K562 (cell line): Measurements from ENCODE around the gene INPP4B. TPM values are rescaled to one million over a fixed set of nuclear protein-coding genes. Genes with fewer than 3 reads are reported as not detected.

Experiments
- ATAC-seq: fragments of 200-7000 bp; cut with Tn5 transposase; 3 replicates; pipeline ENCODE4 v1.9.1; 2020; ENCODE audit warnings: moderate library complexity
- BruUV-seq: library from RNA; stranded (reverse); fragments of 400-500 nt; replicated peaks from 2 replicates; lab custom pipeline; 2021; lab: Mats Ljungman, UMichigan
- CTCF ChIA-PET: fragments of 300-600 bp; formaldehyde crosslinking; extraction: SDS; loops from one replicate; lab custom pipeline; 2021; ENCODE audit warnings: low intra/inter-chr PET ratio; lab: Yijun Ruan, JAX
- POLR2A ChIA-PET: fragments of 300-600, 350-650 bp; sonication (Branson Sonifier 250); formaldehyde crosslinking; extraction: SDS; loops from one replicate; lab custom pipeline; 2021; ENCODE audit warnings: antibody characterized with exemption, inconsistent platforms; lab: Yijun Ruan, JAX
- DNase-seq, 4 experiments: peaks; one replicate each; pipeline versions ENCODE4 v3.0.0 to v3.0.0-alpha.2; 2011 to 2018; ENCODE audit warnings: low spot score in 3 of 4, mixed read lengths in 3 of 4; ENCODE audit errors: extremely low read depth in 1 of 4
- FAIRE-seq: peaks from 2 replicates; lab custom pipeline; 2011; peaks lifted over from hg19 to GRCh38; lab: Jason Lieb, UNC
- H2AFZ ChIP-seq: 2 replicates; pipeline ENCODE4 v1.6.0; 2011; ENCODE audit warnings: low read depth, low read length, control low read depth, inconsistent platforms
- H3K27ac ChIP-seq: fragments of 200-600 bp; 3 replicates; pipeline ENCODE4 v1.8.0; 2011; ENCODE audit warnings: low read depth, mild to moderate bottlenecking, control low read depth, inconsistent platforms, low read length, moderate library complexity, mixed read lengths; ENCODE audit errors: extremely low read depth
- H3K27me3 ChIP-seq, 2 experiments: fragments of 300-600 bp in 1 of 2; 2 replicates in 1 of 2; 3 replicates in 1 of 2; pipeline versions ENCODE4 v1.6.0 to v1.8.0; 2011; ENCODE audit warnings: inconsistent platforms in 2 of 2, low read length in 2 of 2, mild to moderate bottlenecking in 1 of 2, mixed read lengths in 1 of 2, moderate library complexity in 1 of 2; ENCODE audit not compliant: control insufficient read depth in 2 of 2, insufficient read depth in 2 of 2
- H3K36me3 ChIP-seq: fragments of 300-600 bp; 3 replicates; pipeline ENCODE4 v1.8.0; 2011; ENCODE audit warnings: mild to moderate bottlenecking, low read length, inconsistent platforms; ENCODE audit not compliant: control insufficient read depth, insufficient read depth
- H3K4me1 ChIP-seq, 2 experiments: fragments of 200-600 bp in 1 of 2; replicated peaks in 1 of 2; 2 replicates in 1 of 2; 3 replicates in 1 of 2; pipeline versions ENCODE4 v1.5.1 to v1.8.0; 2011; ENCODE audit warnings: inconsistent platforms in 2 of 2, low read length in 2 of 2, mild to moderate bottlenecking in 1 of 2, mixed read lengths in 1 of 2, moderate library complexity in 1 of 2; ENCODE audit not compliant: control insufficient read depth in 2 of 2, insufficient read depth in 2 of 2
- H3K4me2 ChIP-seq: 2 replicates; pipeline ENCODE4 v1.6.1; 2011; ENCODE audit warnings: low read length, control low read depth, inconsistent platforms, mixed read lengths; ENCODE audit not compliant: insufficient read depth
- H3K4me3 ChIP-seq: fragments of 200-600 bp; sonication (generic), shearing (Covaris generic); 2 replicates; pipeline ENCODE4 v1.5.1; 2016; ENCODE audit warnings: control low read depth, inconsistent platforms
- H3K79me2 ChIP-seq: fragments of 200-600 bp; 3 replicates; pipeline ENCODE4 v1.8.0; 2011; ENCODE audit warnings: low read length, inconsistent platforms; ENCODE audit not compliant: control insufficient read depth, insufficient read depth
- H3K9ac ChIP-seq, 2 experiments: 2 replicates each; pipeline versions ENCODE4 v1.6.0 to v1.6.1; 2011; ENCODE audit warnings: low read depth in 2 of 2, low read length in 2 of 2, control low read depth in 1 of 2, inconsistent platforms in 1 of 2, mild to moderate bottlenecking in 1 of 2, mixed read lengths in 1 of 2; ENCODE audit not compliant: insufficient read depth in 1 of 2
- H3K9me1 ChIP-seq: one replicate; pipeline ENCODE4 v1.6.0; 2011; ENCODE audit warnings: inconsistent platforms, mild to moderate bottlenecking, low read length, moderate library complexity; ENCODE audit not compliant: control insufficient read depth, insufficient read depth
- H3K9me3 ChIP-seq: replicated peaks from 2 replicates; pipeline ENCODE4 v1.5.1; 2011; ENCODE audit warnings: low read depth, low read length, inconsistent platforms; ENCODE audit not compliant: control insufficient read depth, insufficient read depth
- H4K20me1 ChIP-seq: replicated peaks from 2 replicates; pipeline ENCODE4 v1.6.1; 2011; ENCODE audit warnings: low read length, inconsistent platforms, mixed read lengths; ENCODE audit not compliant: control insufficient read depth, insufficient read depth
- ARID1B ChIP-seq: fragments of 450-650 bp; IDR thresholded peaks from 2 replicates; pipeline ENCODE4 v1.6.1; 2016; ENCODE audit warnings: antibody characterized with exemption, mild to moderate bottlenecking, inconsistent platforms
- CBX8 ChIP-seq: fragments of 200-600 bp; sonication (generic); IDR thresholded peaks from 2 replicates; pipeline ENCODE4 v1.6.1; 2012; ENCODE audit warnings: borderline replicate concordance, mixed run types, low read depth, mild to moderate bottlenecking, moderate library complexity, mixed read lengths, low read length, control low read depth, inconsistent platforms; ENCODE audit not compliant: poor library complexity, severe bottlenecking; ENCODE audit errors: extremely low read depth
- MCM7 ChIP-seq, 2 experiments: fragments of 450-650 bp; IDR thresholded peaks; 2 replicates each; pipeline ENCODE4 v1.6.1; 2016 to 2018
- MYBL2 ChIP-seq, 2 experiments: fragments of 450-650 bp in 1 of 2; sonication (generic) in 1 of 2; formaldehyde crosslinking in 1 of 2; IDR thresholded peaks; 2 replicates each; pipeline versions ENCODE4 v1.6.1 to v1.8.1; 2017 to 2022; ENCODE audit warnings: borderline replicate concordance in 1 of 2, inconsistent platforms in 1 of 2, low read depth in 1 of 2, mild to moderate bottlenecking in 1 of 2, missing genetic modification reagents in 1 of 2, moderate library complexity in 1 of 2
- NR2C2 ChIP-seq, 2 experiments: fragments of 200-800 bp in 1 of 2; sonication (Bioruptor generic) in 1 of 2; sonication (generic) in 1 of 2; formaldehyde crosslinking in 1 of 2; IDR thresholded peaks; 2 replicates each; pipeline versions ENCODE4 v1.6.1 to v1.8.0; 2016 to 2022; ENCODE audit warnings: mild to moderate bottlenecking in 1 of 2, missing compliant biosample characterization in 1 of 2, missing genetic modification characterization in 1 of 2, missing genetic modification reagents in 1 of 2
- PHTF2 ChIP-seq: fragments of 250-450 bp; sonication (Bioruptor Pico); IDR thresholded peaks from 2 replicates; pipeline ENCODE4 v1.5.0; 2021; ENCODE audit warnings: mild to moderate bottlenecking
- POLR2AphosphoS2 ChIP-seq: IDR thresholded peaks from 2 replicates; pipeline ENCODE4 v1.6.1; 2012; ENCODE audit warnings: low read length, improper control_type of control experiment
- SPI1 ChIP-seq: IDR thresholded peaks from 2 replicates; pipeline ENCODE4 v1.6.1; 2011; ENCODE audit warnings: low read depth, low read length, control low read depth, borderline replicate concordance
- TFE3 ChIP-seq: fragments of 450-650 bp; formaldehyde crosslinking; IDR thresholded peaks from 2 replicates; pipeline ENCODE4 v1.4.0; 2020; ENCODE audit warnings: mild to moderate bottlenecking, mixed read lengths
- ZNF175 ChIP-seq: fragments of 200-800 bp; sonication (Bioruptor generic); IDR thresholded peaks from 2 replicates; pipeline ENCODE4 v1.6.1; 2016; ENCODE audit warnings: low read depth, mild to moderate bottlenecking, missing genetic modification characterization, missing compliant biosample characterization
- ZNF3 ChIP-seq: fragments of 250-450 bp; sonication (Bioruptor Pico); IDR thresholded peaks from 2 replicates; pipeline ENCODE4 v1.5.0; 2021; ENCODE audit warnings: mild to moderate bottlenecking, moderate library complexity
- ZNF41 ChIP-seq: fragments of 250-450 bp; sonication (Bioruptor Pico); conservative IDR thresholded peaks from 2 replicates; pipeline ENCODE4 v1.4.0; 2020; ENCODE audit warnings: mild to moderate bottlenecking
- WGBS: fragments of 100-300 bp; shearing (Covaris generic); methylation state at CpG from one replicate; pipeline ENCODE4 v1.1.6; 2016; ENCODE audit warnings: low coverage, mixed read lengths; ENCODE audit not compliant: insufficient coverage; ENCODE audit errors: missing lambda C conversion rate; 5-methylcytosine and 5-hydroxymethylcytosine counted together
- in situ Hi-C: fragments of 300-500 bp; cut with MboI; formaldehyde crosslinking; loops from 4 replicates; pipeline ENCODE4 v1.15.0; 2018; ENCODE audit warnings: inconsistent platforms, mixed read lengths
- intact Hi-C: fragments of 100-400 bp; cut with micrococcal nuclease; formaldehyde crosslinking; loops from 2 replicates; pipeline ENCODE4 v1.14.2; 2022
- polyA plus RNA-seq, 8 experiments: library from polyadenylated mRNA; depleted of rRNA in 4 of 8; stranded (reverse) in 5 of 8; unstranded in 3 of 8; fragments of >200 nt; fragmentation: Nextera tagmentation in 2 of 8; fragmentation: Illumina TruSeq in 1 of 8; extraction: Ambion mirVana in 2 of 8; extraction: Trizol in 1 of 8; gene quantifications; 2 replicates each; pipeline versions ENCODE4 v1.2.1 to v1.2.3, GENCODE V29; 2011 to 2014; ENCODE audit warnings: inconsistent platforms in 1 of 8, missing spikeins in 1 of 8
- total RNA-seq, 7 experiments: library from RNA; depleted of rRNA in 6 of 7; stranded (reverse); fragments of >200 nt in 6 of 7; fragmentation: Illumina TruSeq in 2 of 7; extraction: Trizol in 2 of 7; gene quantifications; 2 replicates each; pipeline versions ENCODE4 v1.2.1 to v1.2.3, GENCODE V29; 2011 to 2021; ENCODE audit warnings: low replicate concordance in 1 of 7
- TF ChIP-seq, protein P1 (sequence below): sonication (generic); formaldehyde crosslinking; IDR thresholded peaks from 2 replicates; pipeline ENCODE4 v1.8.0; 2022; ENCODE audit warnings: missing genetic modification reagents, mild to moderate bottlenecking, moderate library complexity, borderline replicate concordance
- TF ChIP-seq, protein P2 (sequence below): fragments of 250-450 bp; sonication (Bioruptor Pico); IDR thresholded peaks from 2 replicates; pipeline ENCODE4 v1.8.0; 2022; ENCODE audit warnings: moderate library complexity, mild to moderate bottlenecking, inconsistent platforms

INPP4B gene
- total and polyA plus RNA-seq, 9 of the 15 experiments (the other 6 are each of a cell fraction or from before 2014, with no cell fraction given), result 0.04 to 0.11 TPM; not detected in 7

GRCh38 chr4:142882159-142882558 is 36.1 kb upstream of the INPP4B start (continued):
- TF ChIP-seq, protein P1, sequence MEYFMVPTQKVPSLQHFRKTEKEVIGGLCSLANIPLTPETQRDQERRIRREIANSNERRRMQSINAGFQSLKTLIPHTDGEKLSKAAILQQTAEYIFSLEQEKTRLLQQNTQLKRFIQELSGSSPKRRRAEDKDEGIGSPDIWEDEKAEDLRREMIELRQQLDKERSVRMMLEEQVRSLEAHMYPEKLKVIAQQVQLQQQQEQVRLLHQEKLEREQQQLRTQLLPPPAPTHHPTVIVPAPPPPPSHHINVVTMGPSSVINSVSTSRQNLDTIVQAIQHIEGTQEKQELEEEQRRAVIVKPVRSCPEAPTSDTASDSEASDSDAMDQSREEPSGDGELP (CRISPR knock-in tag), result no peak
- no peak for TF ChIP-seq TFE3 (CRISPR knock-in tag)
- no peak for TF ChIP-seq ZNF3 (CRISPR knock-in tag)
- TF ChIP-seq CBX8, result no peak
- no peak for TF ChIP-seq ARID1B
- TF ChIP-seq NR2C2 (CRISPR knock-in tag; IDR thresholded peaks at IDR 0.05), result no peak
- no peak for TF ChIP-seq NR2C2 (tag; IDR thresholded peaks at IDR 0.05)

DNA sequence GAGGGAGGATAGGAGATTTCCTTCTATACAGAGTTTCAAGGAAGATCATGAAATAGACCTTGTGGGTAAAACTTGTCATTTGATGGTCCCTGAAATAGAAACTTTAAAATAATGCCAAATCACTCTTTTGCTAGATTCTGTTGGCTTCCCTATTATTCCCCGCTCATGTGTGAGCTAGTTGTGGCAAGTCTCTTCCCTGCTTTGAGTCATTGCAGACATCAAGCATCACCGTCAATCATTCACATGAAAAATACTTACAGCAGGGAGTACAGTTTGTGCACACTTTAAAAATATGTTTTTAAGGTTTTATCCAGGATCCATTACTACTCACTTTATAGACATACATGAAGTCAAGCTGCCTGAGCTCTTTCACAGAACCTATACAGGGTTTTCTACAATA is 35.2 kb upstream of the INPP4B start:
- intact Hi-C loops (no loop called here), in situ Hi-C loops (no loop called here)
- H3K27me3 ChIP-seq, result no peaks in the 10 kb centered on the region
- DNase-seq, result no peak
- no peaks in the 10 kb centered on the region for H3K9me1 ChIP-seq
- CTCF ChIA-PET, result no interaction called here
- H3K9ac ChIP-seq, result no peak overlapping the region
- no peaks in the 10 kb centered on the region for H3K9me3 ChIP-seq
- H3K4me3 ChIP-seq, result no peak overlapping the region
- no peak overlapping the region for H3K4me2 ChIP-seq
- no peak for TF ChIP-seq ZNF41 (CRISPR knock-in tag)
- TF ChIP-seq, protein P2, sequence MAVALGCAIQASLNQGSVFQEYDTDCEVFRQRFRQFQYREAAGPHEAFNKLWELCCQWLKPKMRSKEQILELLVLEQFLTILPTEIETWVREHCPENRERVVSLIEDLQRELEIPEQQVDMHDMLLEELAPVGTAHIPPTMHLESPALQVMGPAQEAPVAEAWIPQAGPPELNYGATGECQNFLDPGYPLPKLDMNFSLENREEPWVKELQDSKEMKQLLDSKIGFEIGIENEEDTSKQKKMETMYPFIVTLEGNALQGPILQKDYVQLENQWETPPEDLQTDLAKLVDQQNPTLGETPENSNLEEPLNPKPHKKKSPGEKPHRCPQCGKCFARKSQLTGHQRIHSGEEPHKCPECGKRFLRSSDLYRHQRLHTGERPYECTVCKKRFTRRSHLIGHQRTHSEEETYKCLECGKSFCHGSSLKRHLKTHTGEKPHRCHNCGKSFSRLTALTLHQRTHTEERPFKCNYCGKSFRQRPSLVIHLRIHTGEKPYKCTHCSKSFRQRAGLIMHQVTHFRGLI, result no peak
- TF ChIP-seq MCM7 (IDR thresholded peaks at IDR 0.05), result no peak
- no peak for TF ChIP-seq ZNF175 (CRISPR knock-in tag)
- no peak for TF ChIP-seq PHTF2 (CRISPR knock-in tag)
- TF ChIP-seq MYBL2 (IDR thresholded peaks at IDR 0.05; ENCODE audit: low read depth), result no peak
- no peak for TF ChIP-seq MYBL2 (CRISPR knock-in tag; IDR thresholded peaks at IDR 0.05; ENCODE audit: borderline replicate concordance)
- no peak for TF ChIP-seq SPI1
- TF ChIP-seq POLR2AphosphoS2, result no peak
- no peaks in the 10 kb centered on the region for H4K20me1 ChIP-seq
- H3K4me1 ChIP-seq, result no peaks in the 10 kb centered on the region
- no peaks in the 10 kb centered on the region for H3K36me3 ChIP-seq
- POLR2A ChIA-PET, result no interaction called here
- BruUV-seq, result no TSS peak
- H3K27ac ChIP-seq, result no peak overlapping the region
- 0% methylated on average over 2 of the region's 2 CpGs for WGBS
- no peak for ATAC-seq
- H2AFZ ChIP-seq, result no peak overlapping the region
- H3K79me2 ChIP-seq, result no peaks in the 10 kb centered on the region
- FAIRE-seq, result no peak
